ENCODE results near the gene PRKAR2A. TPM values are rescaled to one million over a fixed set of nuclear protein-coding genes. Genes with fewer than 3 reads are reported as not detected.

Gene PRKAR2A
- total and polyA plus RNA-seq, 10 of the 15 experiments (the other 5 are each of a cell fraction or from before 2014, with no cell fraction given): 9.8 to 46.2 (median 13.2) TPM

GRCh38 chr3:48877671-48878070 is 30.0 kb upstream of the PRKAR2A start:
- RAD21 ChIA-PET (ENCODE audit: unreplicated experiment): no interaction called here
- SMC1A ChIA-PET (ENCODE audit: uncharacterized antibody, unreplicated experiment): interaction anchor here (1.0 to 1.5 kb wide), 2 partner anchors 10 to 19 kb away, joined by 3 read pairs; no protein-coding TSS in a partner anchor
- POLR2A ChIA-PET: interaction anchor here (1.9 kb wide), 1 partner anchor 20 kb away, joined by 5 read pairs; the partner anchor contains the start of gene SLC25A20
- H3K4me1 ChIP-seq (ENCODE audit: control insufficient read depth, insufficient read depth, low read length): peaks cover 14% of the 10 kb centered on the region
- TF ChIP-seq ZNF622 (IDR thresholded peaks at IDR 0.05): no peak
- no peak for TF ChIP-seq HSF1 (IDR thresholded peaks at IDR 0.05; ENCODE audit: low read depth, low read length)
- TF ChIP-seq ZZZ3 (IDR thresholded peaks at IDR 0.05; ENCODE audit: control insufficient read depth, insufficient read length, low read depth): no peak
- TF ChIP-seq CEBPB (IDR thresholded peaks at IDR 0.05; ENCODE audit: borderline replicate concordance in 1 of 2, low read depth in 2 of 2, low read length in 2 of 2): no peak
- no peak for TF ChIP-seq EGR1 (IDR thresholded peaks at IDR 0.05; ENCODE audit: borderline replicate concordance in 1 of 2, low read depth in 2 of 2, low read length in 2 of 2)
- no peak for TF ChIP-seq TARDBP (IDR thresholded peaks at IDR 0.05; ENCODE audit: borderline replicate concordance)
- no peak for TF ChIP-seq JUNB (IDR thresholded peaks at IDR 0.05)
- no peak for TF ChIP-seq PAX8 (IDR thresholded peaks at IDR 0.05)
- no peak for TF ChIP-seq YBX1 (IDR thresholded peaks at IDR 0.05)
- TF ChIP-seq ZBTB33 (IDR thresholded peaks at IDR 0.05): no peak
- no peak for TF ChIP-seq ZNF217 (IDR thresholded peaks at IDR 0.05)
- TF ChIP-seq IKZF2 (IDR thresholded peaks at IDR 0.05): no peak
- no peak for TF ChIP-seq E2F8 (IDR thresholded peaks at IDR 0.05; ENCODE audit: low read depth, partially characterized antibody)
- no peak for TF ChIP-seq SUZ12 (IDR thresholded peaks at IDR 0.05; ENCODE audit: unreplicated experiment)
- no peak for TF ChIP-seq SREBF2 (IDR thresholded peaks at IDR 0.05; ENCODE audit: low read length)
- no peak for TF ChIP-seq HDAC6 (IDR thresholded peaks at IDR 0.05; ENCODE audit: unreplicated experiment)
- TF ChIP-seq ATF2 (IDR thresholded peaks at IDR 0.05; ENCODE audit: low read length): no peak
- no peaks in the 10 kb centered on the region for H4K20me1 ChIP-seq (ENCODE audit: control insufficient read depth, insufficient read depth)
- H3K4me3 ChIP-seq: no peak overlapping the region
- in situ Hi-C loops (cut with MboI) (no loop called here), intact Hi-C loops (cut with micrococcal nuclease; ENCODE audit: unreplicated experiment) (no loop called here)
- no peaks in the 10 kb centered on the region for H3K9me3 ChIP-seq (replicated peaks; ENCODE audit: control insufficient read depth, insufficient read depth, low read length)
- 69% methylated on average over 8 of the region's 8 CpGs for WGBS (ENCODE audit: insufficient coverage, insufficient replicate concordance, low lambda C conversion rate, missing lambda C conversion rate)
- DNase-seq (ENCODE audit: low read depth, low spot score) (no peak), ATAC-seq (no peak), FAIRE-seq (no peak)
- H3K4me2 ChIP-seq (ENCODE audit: control insufficient read depth, insufficient read depth): no peak overlapping the region
- no peaks in the 10 kb centered on the region for H3K79me2 ChIP-seq (ENCODE audit: control insufficient read depth, insufficient read depth, low read length)
- H3K27ac ChIP-seq (ENCODE audit: control insufficient read depth, insufficient read depth): no peak overlapping the region
- no peak overlapping the region for H3K9ac ChIP-seq (ENCODE audit: control insufficient read depth, insufficient read depth, low read length)
- no peak overlapping the region for H2AFZ ChIP-seq (ENCODE audit: control insufficient read depth, low read depth, low read length)
- no peaks in the 10 kb centered on the region for H3K27me3 ChIP-seq (replicated peaks in 1 of 2; ENCODE audit: control insufficient read depth in 2 of 2, insufficient read depth in 2 of 2, low read length in 1 of 2)
- CTCF ChIA-PET: no interaction called here
- no TSS peak for BruUV-seq (replicated peaks)
- peaks cover 0 to 3% of the 10 kb centered on the region in 2 experiments; a peak in 1 of 4 replicates for H3K36me3 ChIP-seq (ENCODE audit: control insufficient read depth in 2 of 2, insufficient read depth in 2 of 2, low read length in 1 of 2)
